ENCODE data around the gene LENG9. TPM values are rescaled to one million over a fixed set of nuclear protein-coding genes. Genes with fewer than 3 reads are reported as not detected.
"Not testable (repeated sequence)": the region's sequence is repeated elsewhere in the genome, so short reads cannot be mapped to it uniquely, and the experiment has no call there.

LENG9 gene
- total RNA-seq (2014; rRNA removed; shearing (Covaris generic)) = 20.6 and 20.7 TPM in 2 replicates

DNA sequence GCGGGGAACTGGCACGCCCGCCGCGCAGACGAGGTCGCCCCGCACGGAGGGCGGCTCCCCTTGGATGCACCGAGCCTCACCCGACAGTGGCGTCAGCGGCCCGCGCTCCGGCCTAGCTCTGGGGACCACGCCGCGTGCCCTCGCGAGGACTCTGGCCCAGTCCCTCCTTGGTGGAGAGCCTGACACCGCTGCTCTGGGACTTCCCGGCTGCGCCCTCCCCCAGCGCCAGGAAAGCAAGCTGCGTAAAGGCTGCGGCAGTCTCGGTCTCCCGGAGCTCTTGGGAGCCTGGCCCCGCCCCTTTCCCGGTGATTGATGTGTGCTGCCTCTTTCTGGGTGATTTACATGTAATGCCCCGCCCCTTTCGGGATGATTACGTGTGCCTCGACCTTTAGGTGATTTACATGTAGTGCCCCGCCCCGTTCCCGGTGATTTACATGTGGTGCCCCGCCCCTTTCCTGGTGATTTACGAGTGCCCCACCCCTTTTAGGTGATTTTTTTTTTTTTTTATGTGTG lies at the start of gene LENG9:
Gene LENG9 (minus strand): TSS at position 248 of the 513 bp plus-strand sequence. CDS start 252 bp downstream, outside the sequence.
- peak; percentile 95 for DNase-seq (ENCODE audit: low spot score)
- in situ Hi-C loops (cut with HindIII; ENCODE audit: low sequenced_read_pairs) = no loop called here

GRCh38 chr19:54509200-54509940 lies 45.8 kb upstream of the LENG9 start:
- in situ Hi-C loops (cut with HindIII; ENCODE audit: low sequenced_read_pairs); DNase-seq (ENCODE audit: low spot score): not testable (repeated sequence)

- in situ Hi-C loops (cut with HindIII; ENCODE audit: low sequenced_read_pairs) = not testable (repeated sequence)
These were observed 44.9 kb upstream of the LENG9 start for GRCh38 chr19:54508487-54508886.

DNA sequence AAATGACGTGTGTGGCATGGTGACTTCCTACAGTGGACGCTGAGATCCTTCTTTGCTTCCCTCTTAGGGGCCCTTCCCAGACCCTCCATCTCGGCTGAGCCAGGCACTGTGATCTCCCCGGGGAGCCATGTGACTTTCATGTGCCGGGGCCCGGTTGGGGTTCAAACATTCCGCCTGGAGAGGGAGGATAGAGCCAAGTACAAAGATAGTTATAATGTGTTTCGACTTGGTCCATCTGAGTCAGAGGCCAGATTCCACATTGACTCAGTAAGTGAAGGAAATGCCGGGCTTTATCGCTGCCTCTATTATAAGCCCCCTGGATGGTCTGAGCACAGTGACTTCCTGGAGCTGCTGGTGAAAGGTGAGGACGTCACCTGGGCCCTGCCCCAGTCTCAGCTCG lies 44.2 kb upstream of the LENG9 start:
- DNase-seq (ENCODE audit: low spot score) = no peak
- in situ Hi-C loops (cut with HindIII; ENCODE audit: low sequenced_read_pairs) = no loop called here

More at GRCh38 chr19:54508487-54508886, 44.9 kb upstream of the LENG9 start:
- not testable (repeated sequence) for DNase-seq (ENCODE audit: low spot score)

DNA sequence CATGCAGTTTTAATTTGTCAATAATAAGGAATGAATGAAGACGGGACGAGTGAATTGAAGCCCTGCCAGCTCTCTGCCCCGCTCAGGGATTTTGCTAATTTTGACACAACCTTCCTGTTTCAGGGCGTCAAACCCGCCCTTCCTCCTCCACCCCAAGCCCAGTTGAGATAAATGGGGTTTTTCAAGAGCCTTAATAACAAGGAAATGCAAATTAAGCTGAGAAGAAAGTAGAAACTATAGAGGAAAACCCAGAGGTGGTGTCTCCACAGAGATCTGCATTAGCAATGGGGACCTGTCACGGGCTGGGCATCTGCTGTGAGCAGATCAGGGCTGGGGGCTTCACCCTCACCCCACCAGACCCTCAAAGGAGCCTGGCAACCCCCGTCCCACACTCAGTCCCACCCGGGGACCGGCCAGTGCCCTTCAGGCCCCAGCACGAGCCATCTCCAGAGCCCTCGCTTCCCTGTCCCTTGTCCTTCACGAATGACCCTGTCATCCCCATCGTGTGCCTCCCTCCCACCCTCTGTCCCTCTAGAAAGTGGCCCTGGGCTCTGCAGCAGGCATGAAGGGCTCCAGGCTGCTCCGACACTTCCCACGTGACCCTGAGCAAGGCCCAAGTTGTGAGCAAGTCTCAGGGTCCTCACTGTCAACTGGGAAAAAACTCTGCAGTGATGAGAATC lies 43.6 kb upstream of the LENG9 start:
- in situ Hi-C loops (cut with HindIII; ENCODE audit: low sequenced_read_pairs); DNase-seq (ENCODE audit: low spot score): not testable (repeated sequence)

- no peak for DNase-seq (ENCODE audit: low spot score)
- in situ Hi-C loops (cut with HindIII; ENCODE audit: low sequenced_read_pairs) = no loop called here
These were observed 42.5 kb upstream of the LENG9 start for GRCh38 chr19:54506079-54506478.

DNA sequence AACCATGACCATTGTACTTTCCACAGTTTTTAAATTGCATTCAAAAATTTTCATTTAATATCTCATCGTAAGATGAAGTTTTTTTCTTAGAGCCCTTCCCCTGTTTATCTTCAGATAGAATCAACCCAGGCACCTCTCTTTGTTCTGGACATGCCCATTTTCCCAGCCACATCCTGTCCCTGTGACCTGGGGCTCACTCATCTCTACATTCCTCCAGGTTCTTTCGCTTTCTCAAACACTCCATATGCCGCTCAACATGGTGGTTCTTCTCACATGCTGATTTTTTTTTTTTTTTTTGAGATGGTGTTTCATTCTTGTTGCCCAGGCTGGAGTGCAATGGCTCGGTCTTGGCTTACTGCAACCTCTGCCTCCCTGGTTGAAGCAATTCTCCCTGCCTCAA lies 42.0 kb upstream of the LENG9 start:
- DNase-seq (ENCODE audit: low spot score); in situ Hi-C loops (cut with HindIII; ENCODE audit: low sequenced_read_pairs): not testable (repeated sequence)

DNA sequence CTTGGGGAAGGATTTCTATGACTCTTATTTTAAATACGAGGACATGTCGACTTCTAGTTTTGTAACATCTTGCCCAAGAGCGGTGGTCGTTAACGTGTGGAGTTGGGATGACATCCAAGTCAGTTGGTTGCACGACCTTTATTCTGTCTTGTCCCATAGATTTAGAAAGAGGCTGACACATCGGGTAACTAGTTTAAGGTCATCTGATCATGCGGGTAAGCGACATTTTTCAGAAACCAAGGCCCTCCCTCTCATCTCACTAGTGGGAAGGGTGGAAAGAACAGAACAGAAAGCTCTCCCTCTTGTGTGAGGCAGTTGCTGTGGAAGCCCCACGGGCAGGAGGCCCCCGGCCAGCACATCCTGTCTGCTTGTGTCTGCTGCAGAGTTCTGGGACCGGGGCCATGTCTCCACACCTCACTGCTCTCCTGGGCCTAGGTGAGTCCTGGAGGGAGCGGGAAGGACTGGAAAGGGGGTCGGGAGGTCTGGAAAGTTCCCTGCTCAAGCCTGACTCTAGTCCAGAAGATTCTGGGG lies 39.0 kb upstream of the LENG9 start, which contains the start of gene LAIR2:
Gene LAIR2 (plus strand): TSS at position 314 of the 531 bp plus-strand sequence. CDS start 88 bp downstream, at position 402.
- in situ Hi-C loops (cut with HindIII; ENCODE audit: low sequenced_read_pairs) = no loop called here
- no peak for DNase-seq (ENCODE audit: low spot score)

GRCh38 chr19:54498451-54498772 lies 34.8 kb upstream of the LENG9 start:
- in situ Hi-C loops (cut with HindIII; ENCODE audit: low sequenced_read_pairs); DNase-seq (ENCODE audit: low spot score): not testable (repeated sequence)

DNA sequence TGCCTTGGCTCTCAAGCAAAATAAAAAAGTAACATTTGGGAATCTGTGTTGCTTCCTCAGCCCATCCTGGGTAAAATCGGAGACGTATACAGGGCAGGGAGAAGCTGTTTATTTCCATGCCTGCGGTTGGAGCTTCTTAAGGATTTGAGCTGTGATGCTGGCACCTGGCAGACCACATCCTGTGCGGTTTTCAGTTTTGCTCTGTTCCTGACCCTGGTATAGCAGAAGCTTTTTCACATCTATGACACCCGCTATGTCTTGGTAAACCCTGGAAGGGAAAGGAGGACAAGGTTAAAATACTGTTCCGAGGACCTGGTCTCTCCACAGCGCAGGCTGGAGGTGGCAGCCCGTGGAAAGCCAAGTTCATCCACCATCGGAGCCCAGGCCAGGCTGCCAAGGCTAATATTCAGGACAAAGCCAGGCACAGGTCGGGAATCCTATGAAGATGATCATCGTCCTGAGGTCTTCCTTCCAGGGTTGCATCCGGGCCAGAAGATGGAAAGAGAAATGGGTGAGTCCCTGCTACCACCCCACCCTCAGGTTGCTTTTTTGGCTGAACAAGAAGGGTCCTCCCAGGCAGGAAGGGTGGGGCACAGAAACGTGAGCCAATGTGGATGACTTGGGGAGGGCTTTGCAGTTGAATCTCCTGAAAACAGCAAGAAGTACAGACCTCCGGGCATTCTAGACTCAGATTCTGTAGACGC lies 34.3 kb upstream of the LENG9 start:
- in situ Hi-C loops (cut with HindIII; ENCODE audit: low sequenced_read_pairs); DNase-seq (ENCODE audit: low spot score): not testable (repeated sequence)

GRCh38 chr19:54495284-54495683 lies 31.7 kb upstream of the LENG9 start:
- DNase-seq (ENCODE audit: low spot score); in situ Hi-C loops (cut with HindIII; ENCODE audit: low sequenced_read_pairs): not testable (repeated sequence)

GRCh38 chr19:54493967-54494585 lies 30.5 kb upstream of the LENG9 start:
- no peak for DNase-seq (ENCODE audit: low spot score)
- in situ Hi-C loops (cut with HindIII; ENCODE audit: low sequenced_read_pairs) = no loop called here

DNA sequence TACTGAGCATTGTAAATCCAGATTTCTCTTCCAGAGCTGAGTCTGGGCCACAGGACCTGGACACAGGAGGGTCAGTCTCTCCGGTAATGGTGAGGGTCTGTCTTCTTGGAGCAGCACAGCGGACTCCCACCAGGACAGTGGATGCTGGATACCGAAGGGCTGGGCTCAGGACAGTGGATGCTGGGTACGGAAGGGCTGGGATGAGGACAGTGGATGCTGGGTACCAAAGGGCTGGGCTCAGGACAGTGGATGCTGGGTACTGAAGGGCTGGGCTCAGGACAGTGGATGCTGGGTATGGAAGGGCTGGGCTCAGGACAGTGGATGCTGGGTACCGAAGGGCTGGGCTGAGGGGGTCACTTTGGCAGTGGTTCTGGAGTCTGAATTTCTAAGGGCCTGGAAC lies 29.5 kb upstream of the LENG9 start:
- in situ Hi-C loops (cut with HindIII; ENCODE audit: low sequenced_read_pairs) = not testable (repeated sequence)

DNA sequence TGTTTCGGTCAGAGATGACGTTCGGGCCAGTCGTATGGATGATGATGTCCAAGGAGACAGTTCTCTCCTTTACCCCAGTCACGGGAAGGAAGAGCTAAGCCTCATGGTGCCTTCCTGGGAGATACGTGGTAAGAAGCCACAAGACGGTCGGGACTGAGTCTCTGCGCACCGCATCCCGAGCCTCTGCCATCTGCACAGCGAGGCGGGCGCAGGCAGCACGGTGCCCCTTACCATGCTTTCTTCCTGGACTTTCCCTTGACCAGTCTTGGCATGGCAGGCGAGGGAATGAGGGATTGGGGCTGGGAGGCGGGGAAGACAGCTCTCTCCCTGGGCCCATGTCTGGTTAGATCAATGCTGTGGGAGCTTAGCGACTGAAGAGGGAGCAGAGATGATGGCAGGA lies 29.0 kb upstream of the LENG9 start:
- DNase-seq (ENCODE audit: low spot score) = no peak

More for the DNA sequence above, 29.5 kb upstream of the LENG9 start:
- not testable (repeated sequence) for DNase-seq (ENCODE audit: low spot score)

GRCh38 chr19:54489766-54490165 lies 26.2 kb upstream of the LENG9 start:
- no peak for DNase-seq (ENCODE audit: low spot score)
- in situ Hi-C loops (cut with HindIII; ENCODE audit: low sequenced_read_pairs) = no loop called here

More for the DNA sequence above, 29.0 kb upstream of the LENG9 start:
- in situ Hi-C loops (cut with HindIII; ENCODE audit: low sequenced_read_pairs) = no loop called here

DNA sequence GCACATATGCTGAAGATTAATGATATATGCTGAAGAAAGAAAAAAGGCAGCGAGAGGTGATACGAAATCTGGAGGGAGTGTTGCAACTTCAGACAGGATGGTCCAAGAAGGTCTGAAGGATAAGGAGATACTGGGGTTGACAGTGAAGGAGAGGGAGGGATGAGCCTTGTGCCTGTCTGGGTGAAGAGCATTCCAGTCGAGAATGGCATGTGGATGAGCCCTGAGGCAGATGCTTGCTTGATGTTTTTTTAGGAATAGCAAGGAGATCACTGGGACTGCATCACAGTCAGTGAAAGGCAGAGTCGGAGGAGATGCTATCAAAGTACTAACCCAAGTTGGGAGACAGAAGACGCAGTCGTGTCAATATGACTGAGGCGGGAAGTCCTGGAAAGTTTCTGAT lies 25.8 kb upstream of the LENG9 start:
- no peak for DNase-seq (ENCODE audit: low spot score)
- in situ Hi-C loops (cut with HindIII; ENCODE audit: low sequenced_read_pairs) = no loop called here

GRCh38 chr19:54485851-54486250 lies 22.3 kb upstream of the LENG9 start:
- DNase-seq (ENCODE audit: low spot score) = no peak
- in situ Hi-C loops (cut with HindIII; ENCODE audit: low sequenced_read_pairs) = no loop called here

DNA sequence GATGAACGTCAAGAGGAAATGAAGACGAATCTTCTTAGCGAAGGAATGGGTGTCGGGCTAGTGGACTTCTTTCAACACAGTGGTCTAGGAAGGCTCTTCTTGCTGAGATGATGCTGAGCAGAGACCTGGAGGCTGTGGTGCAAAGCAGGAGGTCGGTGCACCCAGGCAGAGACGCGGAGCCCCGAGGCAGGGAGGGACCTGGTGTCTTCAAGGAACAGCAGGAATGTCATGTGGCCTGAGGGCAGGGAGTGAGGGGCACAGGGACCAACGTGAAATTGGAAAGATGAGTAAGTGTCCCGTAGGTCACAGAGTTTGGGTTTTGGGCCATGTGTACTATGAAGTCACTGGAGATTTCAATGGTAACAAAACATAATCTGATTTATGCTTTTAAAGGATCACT lies 20.9 kb upstream of the LENG9 start:
- in situ Hi-C loops (cut with HindIII; ENCODE audit: low sequenced_read_pairs) = no loop called here
- DNase-seq (ENCODE audit: low spot score) = no peak

- no peak for DNase-seq (ENCODE audit: low spot score)
- in situ Hi-C loops (cut with HindIII; ENCODE audit: low sequenced_read_pairs) = no loop called here
These were observed 19.3 kb upstream of the LENG9 start for GRCh38 chr19:54482889-54483288.
